GM12878 (cell line): Measurements from ENCODE around the gene SLC1A1. TPM values are rescaled to one million over a fixed set of nuclear protein-coding genes. Genes with fewer than 3 reads are reported as not detected.

ENCODE experiments used
- BCL11A ChIP-seq: IDR thresholded peaks from 2 replicates; pipeline ENCODE4 v1.6.1; 2011; ENCODE audit warnings: low read depth, low read length
- BCL3 ChIP-seq: IDR thresholded peaks from 2 replicates; pipeline ENCODE4 v1.6.1; 2011; ENCODE audit warnings: borderline replicate concordance, low read depth, mild to moderate bottlenecking, moderate library complexity, low read length; ENCODE audit not compliant: insufficient read depth, poor library complexity, severe bottlenecking
- CHD1 ChIP-seq: IDR thresholded peaks from 2 replicates; pipeline ENCODE4 v1.6.1; 2012; ENCODE audit warnings: low read depth, low read length, improper control_type of control experiment
- CREM ChIP-seq: IDR thresholded peaks from 2 replicates; pipeline ENCODE4 v1.6.1; 2014; ENCODE audit warnings: antibody characterized with exemption, low read depth
- DPF2 ChIP-seq: fragments of 450-650 bp; IDR thresholded peaks from 2 replicates; pipeline ENCODE4 v1.6.1; 2017; ENCODE audit warnings: mild to moderate bottlenecking
- E4F1 ChIP-seq: fragments of 450-650 bp; IDR thresholded peaks from 2 replicates; pipeline ENCODE4 v1.6.1; 2018; ENCODE audit warnings: borderline replicate concordance, mild to moderate bottlenecking; ENCODE audit not compliant: partially characterized antibody
- EED ChIP-seq: sonication (generic); IDR thresholded peaks from 2 replicates; pipeline ENCODE4 v1.6.1; 2016; ENCODE audit warnings: antibody characterized with exemption, low read depth
- ETV6 ChIP-seq, 2 experiments: fragments of 450-650 bp in 1 of 2; IDR thresholded peaks in 1 of 2; conservative IDR thresholded peaks in 1 of 2; 2 replicates each; pipeline ENCODE4 v1.6.1; 2014; ENCODE audit warnings: antibody characterized with exemption in 1 of 2, borderline replicate concordance in 1 of 2, low read depth in 1 of 2, mild to moderate bottlenecking in 1 of 2, moderate library complexity in 1 of 2
- EZH2 ChIP-seq: IDR thresholded peaks from 2 replicates; pipeline ENCODE4 v1.6.1; 2012; ENCODE audit warnings: low read depth, mild to moderate bottlenecking, control low read depth, inconsistent platforms, low read length, borderline replicate concordance; ENCODE audit not compliant: control insufficient read depth
- FOXM1 ChIP-seq: IDR thresholded peaks from 2 replicates; pipeline ENCODE4 v1.6.1; 2012; ENCODE audit warnings: low read depth, mild to moderate bottlenecking, inconsistent platforms, low read length, moderate library complexity
- IKZF2 ChIP-seq, 2 experiments: fragments of 450-650 bp; IDR thresholded peaks; 2 replicates each; pipeline ENCODE4 v1.6.1; 2017; ENCODE audit warnings: mild to moderate bottlenecking in 2 of 2, moderate library complexity in 2 of 2
- KLF5 ChIP-seq: fragments of 450-650 bp; IDR thresholded peaks from 2 replicates; pipeline ENCODE4 v1.6.1; 2014; ENCODE audit warnings: mild to moderate bottlenecking; ENCODE audit not compliant: partially characterized antibody
- MAX ChIP-seq: IDR thresholded peaks from 2 replicates; pipeline ENCODE4 v1.6.1; 2012; ENCODE audit warnings: low read depth, low read length, improper control_type of control experiment
- NFIC ChIP-seq: IDR thresholded peaks from 2 replicates; pipeline ENCODE4 v1.6.1; 2012; ENCODE audit warnings: low read depth, mild to moderate bottlenecking, inconsistent platforms, low read length, moderate library complexity
- POLR2AphosphoS2 ChIP-seq: IDR thresholded peaks from 2 replicates; pipeline ENCODE4 v1.6.1; 2011; ENCODE audit warnings: low read depth, mild to moderate bottlenecking, low read length, improper control_type of control experiment, moderate library complexity
- POLR2AphosphoS5 ChIP-seq: IDR thresholded peaks from 2 replicates; pipeline ENCODE4 v1.6.1; 2011; ENCODE audit warnings: mild to moderate bottlenecking, low read length, inconsistent platforms
- RUNX3 ChIP-seq: IDR thresholded peaks from 2 replicates; pipeline ENCODE4 v1.6.1; 2012; ENCODE audit warnings: low read length, inconsistent platforms
- SIX5 ChIP-seq: IDR thresholded peaks from 2 replicates; pipeline ENCODE4 v1.6.1; 2011; ENCODE audit warnings: mild to moderate bottlenecking, low read depth, low read length, moderate library complexity; ENCODE audit not compliant: severe bottlenecking
- SMARCA5 ChIP-seq: fragments of 450-650 bp; IDR thresholded peaks from 2 replicates; pipeline ENCODE4 v1.6.1; 2017; ENCODE audit warnings: mild to moderate bottlenecking
- SPI1 ChIP-seq: IDR thresholded peaks from 2 replicates; pipeline ENCODE4 v1.6.1; 2011; ENCODE audit warnings: low read depth, mild to moderate bottlenecking, low read length, moderate library complexity, borderline replicate concordance; ENCODE audit not compliant: insufficient read depth
- TCF7 ChIP-seq: IDR thresholded peaks from 2 replicates; pipeline ENCODE4 v1.6.1; 2014; ENCODE audit warnings: antibody characterized with exemption, borderline replicate concordance
- ZBTB33 ChIP-seq: fragments of 450-650 bp; IDR thresholded peaks from 2 replicates; pipeline ENCODE4 v1.6.1; 2017; ENCODE audit warnings: mild to moderate bottlenecking
- polyA plus RNA-seq, 11 experiments: library from polyadenylated mRNA; depleted of rRNA in 4 of 11; unstranded in 6 of 11; stranded (reverse) in 5 of 11; fragments of >200 nt; fragmentation: Nextera tagmentation in 4 of 11; fragmentation: Illumina TruSeq in 1 of 11; extraction: Ambion mirVana in 4 of 11; extraction: Trizol in 1 of 11; gene quantifications; 1 replicate in 1 of 11; 2 replicates in 10 of 11; pipeline versions ENCODE4 v1.2.1 to v1.2.3, GENCODE V29; 2011 to 2016; ENCODE audit warnings: inconsistent platforms in 2 of 11, missing spikeins in 2 of 11, low read depth in 1 of 11
- total RNA-seq, 4 experiments: library from RNA; depleted of rRNA in 3 of 4; stranded (reverse); fragments of >200 nt in 3 of 4; fragmentation: Illumina TruSeq in 1 of 4; extraction: Trizol in 1 of 4; gene quantifications; 2 replicates each; pipeline versions ENCODE4 v1.2.1 to v1.2.3, GENCODE V29; 2013 to 2021

SLC1A1 gene
- total and polyA plus RNA-seq, 10 of the 15 experiments (the other 5 are each of a cell fraction or from before 2014, with no cell fraction given) = 4.2 to 24.9 (median 18.3) TPM

GRCh38 chr9:4486176-4486575 is 4.1 kb upstream of the SLC1A1 start (continued):
- TF ChIP-seq SIX5 (no peak), ZBTB33 (no peak), BCL3 (no peak), CREM (peak; percentile 54; the same call in 1 of the 2 replicates), SPI1 (peak; percentile 71; the same call in 1 of the 2 replicates), SMARCA5 (no peak), E4F1 (no peak), NFIC (peak; percentile 70), EZH2 (no peak), RUNX3 (peak; percentile 86), EED (peak; percentile 78), FOXM1 (peak; percentile 64; the same call in 1 of the 2 replicates), DPF2 (peak; percentile 22; the same call in 1 of the 2 replicates), POLR2AphosphoS5 (no peak), TCF7 (peak; percentile 77), BCL11A (0 out of 2 replicates have a peak, but pooled peaks have one; percentile 64), ETV6 (conservative IDR thresholded peaks at IDR 0.05 in 1 of 2, IDR thresholded peaks at IDR 0.05 in 1 of 2; ENCODE audit: borderline replicate concordance in 1 of 2, low read depth in 1 of 2) (peak in 1 of 2 experiments; percentile 38; a peak in 1 of 4 replicates), KLF5 (no peak), IKZF2 (IDR thresholded peaks at IDR 0.05) (peak; percentile 74 to 83; a peak in 3 of 4 replicates), MAX (no peak), CHD1 (no peak), POLR2AphosphoS2 (no peak)
